HepG2 (cell line): ENCODE measurements around the gene RMDN2. TPM values are rescaled to one million over a fixed set of nuclear protein-coding genes. Genes with fewer than 3 reads are reported as not detected.

Source experiments
- CC2D1A ChIP-seq: sonication (generic); formaldehyde crosslinking; IDR thresholded peaks from 2 replicates; pipeline ENCODE4 v1.8.1; 2023; ENCODE audit warnings: mild to moderate bottlenecking, missing genetic modification reagents
- E2F1 ChIP-seq: sonication (generic); formaldehyde crosslinking; IDR thresholded peaks from 2 replicates; pipeline ENCODE4 v1.5.0; 2020; ENCODE audit warnings: missing genetic modification reagents
- KDM6A ChIP-seq: IDR thresholded peaks from 2 replicates; pipeline ENCODE4 v1.6.1; 2016; ENCODE audit warnings: low read depth
- PATZ1 ChIP-seq: sonication (generic); formaldehyde crosslinking; IDR thresholded peaks from 2 replicates; pipeline ENCODE4 v1.4.0; 2020; ENCODE audit warnings: missing genetic modification reagents
- PAX8 ChIP-seq: sonication (generic); formaldehyde crosslinking; IDR thresholded peaks from 2 replicates; pipeline ENCODE4 v1.8.0; 2022; ENCODE audit warnings: mild to moderate bottlenecking, missing genetic modification reagents, borderline replicate concordance
- SCMH1 ChIP-seq: sonication (generic); formaldehyde crosslinking; IDR thresholded peaks from 2 replicates; pipeline ENCODE4 v1.9.0; 2021; ENCODE audit warnings: missing genetic modification reagents, mild to moderate bottlenecking, borderline replicate concordance
- SMAD3 ChIP-seq: sonication (generic); formaldehyde crosslinking; IDR thresholded peaks from 2 replicates; pipeline ENCODE4 v1.4.0; 2020; ENCODE audit warnings: missing genetic modification reagents
- SNRNP70 ChIP-seq: fragments of 200-400 bp; formaldehyde crosslinking; IDR thresholded peaks from 2 replicates; pipeline ENCODE4 v1.6.1; 2017; ENCODE audit warnings: mild to moderate bottlenecking, low read depth, low read length, moderate library complexity
- ZNF562 ChIP-seq: sonication (generic); formaldehyde crosslinking; IDR thresholded peaks from 2 replicates; pipeline ENCODE4 v1.8.0; 2022; ENCODE audit warnings: missing genetic modification reagents, borderline replicate concordance
- ZNF569 ChIP-seq: sonication (generic); formaldehyde crosslinking; IDR thresholded peaks from 2 replicates; pipeline ENCODE4 v1.5.0; 2020; ENCODE audit warnings: mild to moderate bottlenecking, missing genetic modification reagents, moderate library complexity, borderline replicate concordance
- ZNF781 ChIP-seq: sonication (generic); formaldehyde crosslinking; IDR thresholded peaks from 2 replicates; pipeline ENCODE4 v1.5.1; 2020; ENCODE audit warnings: borderline replicate concordance, mild to moderate bottlenecking, missing genetic modification reagents; ENCODE audit errors: not compliant biosample characterization
- polyA plus RNA-seq, 8 experiments: library from polyadenylated mRNA; depleted of rRNA in 3 of 8; stranded (reverse) in 7 of 8; unstranded in 1 of 8; fragments of >200 nt; fragmentation: Illumina TruSeq in 4 of 8; extraction: Trizol in 4 of 8; gene quantifications; 2 replicates each; pipeline versions ENCODE4 v1.2.1 to v1.2.3, GENCODE V29; 2011 to 2016; ENCODE audit warnings: low read depth in 4 of 8, missing spikeins in 1 of 8, mixed read lengths in 1 of 8; ENCODE audit not compliant: insufficient read depth in 1 of 8
- total RNA-seq, 5 experiments: library from RNA; depleted of rRNA; stranded (reverse); fragments of >200 nt; fragmentation: Illumina TruSeq; extraction: Trizol; gene quantifications; 2 replicates each; pipeline ENCODE4 v1.2.3, GENCODE V29; 2016; ENCODE audit warnings: low read depth in 1 of 5
- TF ChIP-seq, protein P1 (sequence below): sonication (generic); formaldehyde crosslinking; IDR thresholded peaks from 2 replicates; pipeline ENCODE4 v1.4.0; 2020; ENCODE audit warnings: missing genetic modification reagents
- TF ChIP-seq, protein P2 (sequence below): sonication (generic); formaldehyde crosslinking; conservative IDR thresholded peaks from 2 replicates; pipeline ENCODE4 v1.4.0; 2020; ENCODE audit warnings: mild to moderate bottlenecking, missing genetic modification reagents, moderate library complexity

The RMDN2 gene
- total and polyA plus RNA-seq, 2 of the 13 experiments (the other 11 are each of a cell fraction or from before 2014, with no cell fraction given), result 2.3 to 8.9 TPM

DNA sequence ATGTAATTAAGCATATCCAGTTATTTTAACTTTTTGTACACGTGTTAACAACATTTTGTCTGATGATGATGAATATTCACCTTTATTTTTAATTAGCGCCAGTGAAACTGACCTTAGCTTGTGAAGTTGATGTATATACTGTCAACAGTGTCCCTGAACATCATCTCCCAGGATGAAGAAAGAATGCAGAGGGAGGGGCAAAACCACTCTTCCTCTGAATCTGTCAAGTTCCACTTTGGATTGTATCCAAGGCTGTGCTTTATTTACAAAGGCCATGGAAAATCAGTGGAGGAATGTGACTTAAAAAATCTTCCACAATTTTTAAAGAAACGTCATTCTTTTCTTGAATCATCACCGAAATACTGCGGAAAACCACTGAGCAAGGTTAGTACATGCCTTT lies 4.5 kb upstream of the RMDN2 start (continued):
- TF ChIP-seq ZNF781 (CRISPR knock-in tag) (no peak), KDM6A (CRISPR knock-in tag) (peak; percentile 33; the same call in 1 of the 2 replicates), PATZ1 (CRISPR knock-in tag) (peak; percentile 91), SMAD3 (CRISPR knock-in tag) (peak; percentile 80; the same call in 1 of the 2 replicates), E2F1 (no peak), PAX8 (no peak), CC2D1A (no peak), ZNF569 (CRISPR knock-in tag) (no peak), ZNF562 (no peak), SCMH1 (CRISPR knock-in tag) (no peak), SNRNP70 (no peak)
- TF ChIP-seq, protein P1, sequence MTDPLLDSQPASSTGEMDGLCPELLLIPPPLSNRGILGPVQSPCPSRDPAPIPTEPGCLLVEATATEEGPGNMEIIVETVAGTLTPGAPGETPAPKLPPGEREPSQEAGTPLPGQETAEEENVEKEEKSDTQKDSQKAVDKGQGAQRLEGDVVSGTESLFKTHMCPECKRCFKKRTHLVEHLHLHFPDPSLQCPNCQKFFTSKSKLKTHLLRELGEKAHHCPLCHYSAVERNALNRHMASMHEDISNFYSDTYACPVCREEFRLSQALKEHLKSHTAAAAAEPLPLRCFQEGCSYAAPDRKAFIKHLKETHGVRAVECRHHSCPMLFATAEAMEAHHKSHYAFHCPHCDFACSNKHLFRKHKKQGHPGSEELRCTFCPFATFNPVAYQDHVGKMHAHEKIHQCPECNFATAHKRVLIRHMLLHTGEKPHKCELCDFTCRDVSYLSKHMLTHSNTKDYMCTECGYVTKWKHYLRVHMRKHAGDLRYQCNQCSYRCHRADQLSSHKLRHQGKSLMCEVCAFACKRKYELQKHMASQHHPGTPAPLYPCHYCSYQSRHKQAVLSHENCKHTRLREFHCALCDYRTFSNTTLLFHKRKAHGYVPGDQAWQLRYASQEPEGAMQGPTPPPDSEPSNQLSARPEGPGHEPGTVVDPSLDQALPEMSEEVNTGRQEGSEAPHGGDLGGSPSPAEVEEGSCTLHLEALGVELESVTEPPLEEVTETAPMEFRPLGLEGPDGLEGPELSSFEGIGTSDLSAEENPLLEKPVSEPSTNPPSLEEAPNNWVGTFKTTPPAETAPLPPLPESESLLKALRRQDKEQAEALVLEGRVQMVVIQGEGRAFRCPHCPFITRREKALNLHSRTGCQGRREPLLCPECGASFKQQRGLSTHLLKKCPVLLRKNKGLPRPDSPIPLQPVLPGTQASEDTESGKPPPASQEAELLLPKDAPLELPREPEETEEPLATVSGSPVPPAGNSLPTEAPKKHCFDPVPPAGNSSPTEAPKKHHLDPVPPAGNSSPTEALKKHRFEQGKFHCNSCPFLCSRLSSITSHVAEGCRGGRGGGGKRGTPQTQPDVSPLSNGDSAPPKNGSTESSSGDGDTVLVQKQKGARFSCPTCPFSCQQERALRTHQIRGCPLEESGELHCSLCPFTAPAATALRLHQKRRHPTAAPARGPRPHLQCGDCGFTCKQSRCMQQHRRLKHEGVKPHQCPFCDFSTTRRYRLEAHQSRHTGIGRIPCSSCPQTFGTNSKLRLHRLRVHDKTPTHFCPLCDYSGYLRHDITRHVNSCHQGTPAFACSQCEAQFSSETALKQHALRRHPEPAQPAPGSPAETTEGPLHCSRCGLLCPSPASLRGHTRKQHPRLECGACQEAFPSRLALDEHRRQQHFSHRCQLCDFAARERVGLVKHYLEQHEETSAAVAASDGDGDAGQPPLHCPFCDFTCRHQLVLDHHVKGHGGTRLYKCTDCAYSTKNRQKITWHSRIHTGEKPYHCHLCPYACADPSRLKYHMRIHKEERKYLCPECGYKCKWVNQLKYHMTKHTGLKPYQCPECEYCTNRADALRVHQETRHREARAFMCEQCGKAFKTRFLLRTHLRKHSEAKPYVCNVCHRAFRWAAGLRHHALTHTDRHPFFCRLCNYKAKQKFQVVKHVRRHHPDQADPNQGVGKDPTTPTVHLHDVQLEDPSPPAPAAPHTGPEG (CRISPR knock-in tag), result no peak
- TF ChIP-seq, protein P2, sequence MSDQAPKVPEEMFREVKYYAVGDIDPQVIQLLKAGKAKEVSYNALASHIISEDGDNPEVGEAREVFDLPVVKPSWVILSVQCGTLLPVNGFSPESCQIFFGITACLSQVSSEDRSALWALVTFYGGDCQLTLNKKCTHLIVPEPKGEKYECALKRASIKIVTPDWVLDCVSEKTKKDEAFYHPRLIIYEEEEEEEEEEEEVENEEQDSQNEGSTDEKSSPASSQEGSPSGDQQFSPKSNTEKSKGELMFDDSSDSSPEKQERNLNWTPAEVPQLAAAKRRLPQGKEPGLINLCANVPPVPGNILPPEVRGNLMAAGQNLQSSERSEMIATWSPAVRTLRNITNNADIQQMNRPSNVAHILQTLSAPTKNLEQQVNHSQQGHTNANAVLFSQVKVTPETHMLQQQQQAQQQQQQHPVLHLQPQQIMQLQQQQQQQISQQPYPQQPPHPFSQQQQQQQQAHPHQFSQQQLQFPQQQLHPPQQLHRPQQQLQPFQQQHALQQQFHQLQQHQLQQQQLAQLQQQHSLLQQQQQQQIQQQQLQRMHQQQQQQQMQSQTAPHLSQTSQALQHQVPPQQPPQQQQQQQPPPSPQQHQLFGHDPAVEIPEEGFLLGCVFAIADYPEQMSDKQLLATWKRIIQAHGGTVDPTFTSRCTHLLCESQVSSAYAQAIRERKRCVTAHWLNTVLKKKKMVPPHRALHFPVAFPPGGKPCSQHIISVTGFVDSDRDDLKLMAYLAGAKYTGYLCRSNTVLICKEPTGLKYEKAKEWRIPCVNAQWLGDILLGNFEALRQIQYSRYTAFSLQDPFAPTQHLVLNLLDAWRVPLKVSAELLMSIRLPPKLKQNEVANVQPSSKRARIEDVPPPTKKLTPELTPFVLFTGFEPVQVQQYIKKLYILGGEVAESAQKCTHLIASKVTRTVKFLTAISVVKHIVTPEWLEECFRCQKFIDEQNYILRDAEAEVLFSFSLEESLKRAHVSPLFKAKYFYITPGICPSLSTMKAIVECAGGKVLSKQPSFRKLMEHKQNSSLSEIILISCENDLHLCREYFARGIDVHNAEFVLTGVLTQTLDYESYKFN (CRISPR knock-in tag), result peak; percentile 79
